HG02642 (cell line): ENCODE measurements around the gene PGK1.
"Not testable (repeated sequence)": the region's sequence is repeated elsewhere in the genome, so short reads cannot be mapped to it uniquely, and the experiment has no call there.

ENCODE experiments used
- ATAC-seq: cut with Tn5 transposase; IDR thresholded peaks from one replicate; pipeline ENCODE4 v1.9.1; 2021; ENCODE audit warnings: mild to moderate bottlenecking; ENCODE audit not compliant: unreplicated experiment, poor library complexity

The PGK1 gene

GRCh38 chrX:78103623-78104446 lies at the start of gene PGK1:
Gene PGK1, plus strand, starts transcription at chrX:78104248. Its CDS starts 93 bp downstream, at chrX:78104341.
- ATAC-seq: peak; percentile 96

- no peak for ATAC-seq
Measured at GRCh38 chrX:78063687-78064086, 40.4 kb upstream of the PGK1 start.

- ATAC-seq: no peak
Measured at GRCh38 chrX:78064152-78064551, 39.9 kb upstream of the PGK1 start.

GRCh38 chrX:78064698-78065601 lies 39.1 kb upstream of the PGK1 start:
- peak; percentile 74 for ATAC-seq

DNA sequence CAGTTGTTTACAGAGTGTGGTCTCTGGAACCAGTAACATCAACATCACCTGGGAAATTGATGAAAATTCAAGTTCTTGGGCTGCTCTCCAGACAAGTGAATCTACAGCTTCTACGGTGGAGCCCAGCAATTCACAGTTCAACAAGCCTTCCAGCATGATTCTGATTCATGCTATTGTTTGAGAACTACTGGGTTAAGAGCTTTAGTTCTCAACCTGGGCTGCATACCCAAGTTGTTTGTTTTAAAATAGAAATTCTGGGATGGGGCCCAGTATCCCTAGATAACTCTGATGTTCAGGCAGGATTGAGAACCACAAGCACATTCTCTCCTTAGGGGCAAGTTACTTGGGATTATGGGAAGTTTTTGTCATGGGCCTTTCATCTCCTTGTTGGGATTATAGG lies 37.9 kb upstream of the PGK1 start:
- ATAC-seq: no peak

DNA sequence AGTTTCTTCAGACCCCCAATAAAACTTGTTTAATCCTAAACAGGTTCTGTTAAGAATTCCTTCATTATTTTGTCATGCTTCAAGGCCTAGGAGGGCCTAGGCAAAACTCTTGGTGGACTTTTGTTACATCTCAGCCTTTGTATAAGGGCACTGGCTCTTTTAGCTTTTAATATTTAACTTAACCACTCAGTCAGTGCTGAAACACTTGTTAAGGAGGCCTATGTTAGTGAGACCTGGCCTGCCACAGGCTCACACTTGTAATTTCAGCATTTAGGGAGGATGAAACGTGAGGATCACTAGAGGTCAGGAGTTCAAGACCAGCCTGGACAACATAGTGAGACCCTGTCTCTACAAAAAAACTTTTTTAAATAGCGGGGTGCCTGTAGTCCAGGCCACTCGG lies 32.7 kb upstream of the PGK1 start:
- ATAC-seq: no peak

DNA sequence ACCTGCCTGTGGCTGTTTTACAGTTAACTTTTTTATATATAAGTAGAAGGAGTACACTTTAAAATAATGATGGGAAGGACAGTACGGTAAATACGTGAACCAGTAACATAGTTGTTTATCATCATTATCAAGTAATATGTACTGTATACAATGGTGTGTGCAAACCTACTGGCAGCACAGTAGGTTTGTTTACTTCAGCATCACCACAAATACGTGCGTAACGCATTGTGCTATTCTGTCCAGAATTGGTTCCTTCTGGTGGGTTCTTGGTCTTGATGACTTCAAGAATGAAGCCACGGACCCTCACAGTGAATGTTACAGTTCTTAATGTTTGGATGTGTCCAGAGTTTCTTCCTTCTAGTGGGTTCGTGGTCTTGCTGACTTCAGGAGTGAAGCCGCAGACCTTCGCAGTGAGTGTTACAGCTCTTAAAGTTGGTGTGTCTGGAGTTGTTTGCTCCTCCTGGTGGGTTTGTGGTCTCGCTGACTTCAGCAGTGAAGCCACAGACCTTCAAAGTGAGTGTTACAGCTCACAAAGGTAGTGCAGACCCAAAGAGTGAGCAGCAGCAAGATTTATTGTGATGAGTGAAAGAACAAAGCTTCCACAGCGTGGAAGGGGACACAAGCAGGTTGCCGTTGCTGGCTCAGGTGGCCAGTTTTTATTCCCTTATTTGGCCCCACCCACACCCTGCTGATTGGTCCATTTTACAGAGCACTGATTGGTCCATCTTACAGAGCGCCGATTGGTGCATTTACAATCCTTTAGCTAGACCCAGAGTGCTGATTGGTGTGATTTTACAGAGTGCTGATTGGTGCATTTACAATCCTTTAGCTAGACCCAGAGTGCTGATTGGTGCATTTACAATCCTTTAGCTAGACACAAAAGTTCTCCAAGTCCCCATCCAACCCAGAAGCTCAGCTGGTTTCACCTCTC lies 30.6 kb upstream of the PGK1 start:
- not testable (repeated sequence) for ATAC-seq

DNA sequence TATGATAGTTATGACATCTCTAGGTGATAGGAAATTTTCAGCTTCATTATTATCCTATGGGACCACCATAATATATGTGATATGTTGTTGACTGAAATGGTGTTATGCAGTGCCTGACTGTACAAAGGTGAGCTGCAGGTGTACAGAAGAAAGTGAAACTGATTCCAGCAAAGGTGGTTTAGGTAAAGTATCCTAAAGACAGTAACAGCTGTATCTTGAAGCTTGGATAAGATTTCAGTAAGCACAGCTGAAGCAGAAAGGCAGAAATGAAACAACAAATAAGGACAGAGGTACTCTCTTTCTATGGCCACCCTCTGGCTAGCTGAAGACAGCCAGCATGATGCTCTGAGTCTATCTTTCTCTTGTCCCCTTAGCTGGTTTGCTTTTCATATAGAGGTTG lies 30.0 kb upstream of the PGK1 start:
- no peak for ATAC-seq

GRCh38 chrX:78075787-78076389 lies 28.2 kb upstream of the PGK1 start:
- ATAC-seq: no peak

- ATAC-seq: not testable (repeated sequence)
Measured at GRCh38 chrX:78081413-78081812, 22.6 kb upstream of the PGK1 start.

- ATAC-seq: peak; percentile 88
Measured at GRCh38 chrX:78092296-78092695, 11.8 kb upstream of the PGK1 start.

GRCh38 chrX:78098108-78098507 lies 5.9 kb upstream of the PGK1 start:
- ATAC-seq: no peak

DNA sequence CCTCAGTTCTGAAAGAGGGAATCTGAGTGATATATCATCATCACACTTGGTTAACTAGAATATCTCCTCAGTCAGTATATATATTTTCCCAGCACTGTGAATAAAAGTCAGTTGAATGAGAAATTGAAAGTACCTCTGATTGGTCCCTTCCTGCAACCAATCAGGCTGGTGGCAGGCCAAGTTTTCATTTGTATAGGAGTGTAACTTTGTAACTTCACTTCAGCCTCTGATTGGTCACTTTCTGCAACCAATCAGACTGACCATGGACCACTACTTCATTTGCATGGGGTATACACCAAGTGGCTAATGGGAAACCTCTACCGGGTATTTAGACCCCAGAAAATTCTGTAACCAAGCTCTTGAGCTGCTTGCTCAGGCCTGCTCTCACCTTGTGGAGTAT lies 2.0 kb upstream of the PGK1 start:
- no peak for ATAC-seq

DNA sequence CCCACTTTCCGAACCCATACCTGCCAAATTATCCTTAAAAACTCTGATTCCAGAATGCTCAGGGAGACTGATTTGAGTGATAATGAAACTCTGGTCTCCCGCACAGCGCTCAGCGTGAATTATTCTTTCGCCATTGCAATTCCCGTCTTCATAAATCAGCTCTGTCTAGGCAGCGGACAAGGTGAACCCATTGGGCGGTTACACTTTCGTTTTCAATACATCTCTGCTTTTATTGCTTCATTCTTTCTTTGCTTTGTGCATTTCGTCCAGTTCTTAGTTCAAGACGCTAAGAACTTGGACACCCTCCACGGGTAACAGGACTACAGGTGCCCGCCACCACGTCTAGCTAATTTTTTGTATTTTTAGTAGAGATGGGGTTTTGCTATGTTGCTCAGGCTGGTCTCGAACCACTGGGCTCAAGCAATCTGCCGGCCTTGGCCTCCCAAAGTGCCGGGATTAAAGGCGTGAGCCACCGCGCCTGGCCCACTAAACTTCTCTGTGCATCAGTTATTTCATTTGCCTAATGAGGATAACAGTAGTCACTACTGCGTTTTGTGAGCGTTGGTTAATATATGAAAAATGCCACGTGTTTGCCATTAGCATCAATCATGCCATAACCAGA lies 936 bp upstream of the PGK1 start:
- no peak for ATAC-seq

DNA sequence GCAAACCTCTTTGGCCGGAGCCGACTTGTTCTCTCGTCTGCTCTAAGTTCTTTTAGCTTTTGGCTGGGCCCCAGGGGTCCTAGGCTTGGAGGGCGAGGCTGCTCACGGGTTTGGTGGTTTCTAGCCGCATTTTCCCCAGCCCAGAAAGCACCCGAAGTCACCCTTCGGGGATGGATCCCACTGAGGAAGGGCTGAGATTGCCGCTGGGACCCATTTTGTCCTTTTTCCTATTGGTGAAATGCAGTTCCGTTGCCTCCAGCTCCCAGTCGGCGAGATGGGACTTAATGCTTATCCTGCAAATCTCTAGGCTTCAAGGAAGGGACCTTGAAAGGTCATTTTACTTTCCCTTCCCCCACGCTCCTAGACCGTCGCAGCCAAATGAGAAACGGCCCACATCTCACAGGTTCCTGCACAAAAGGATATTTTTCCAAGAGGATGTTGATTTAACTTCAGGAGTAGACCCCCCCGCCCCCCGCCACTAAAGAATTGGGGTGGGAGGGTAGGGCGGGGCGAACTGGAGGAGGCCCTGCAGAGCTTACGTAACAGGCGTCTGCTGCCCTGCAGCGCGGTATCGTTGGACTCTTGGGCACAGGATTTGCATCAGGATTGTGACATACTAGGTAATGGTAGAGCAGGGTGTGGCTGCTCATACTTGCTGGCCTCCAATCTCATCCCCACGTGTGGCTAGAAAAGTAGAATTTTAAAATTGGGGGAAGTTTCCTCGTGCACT lies 564 bp downstream of the PGK1 start:
- peak; percentile 36 for ATAC-seq

- ATAC-seq: no peak
Measured at GRCh38 chrX:78105944-78106650, 2.0 kb downstream of the PGK1 start.

GRCh38 chrX:78106651-78106986 lies 2.6 kb downstream of the PGK1 start:
- no peak for ATAC-seq

DNA sequence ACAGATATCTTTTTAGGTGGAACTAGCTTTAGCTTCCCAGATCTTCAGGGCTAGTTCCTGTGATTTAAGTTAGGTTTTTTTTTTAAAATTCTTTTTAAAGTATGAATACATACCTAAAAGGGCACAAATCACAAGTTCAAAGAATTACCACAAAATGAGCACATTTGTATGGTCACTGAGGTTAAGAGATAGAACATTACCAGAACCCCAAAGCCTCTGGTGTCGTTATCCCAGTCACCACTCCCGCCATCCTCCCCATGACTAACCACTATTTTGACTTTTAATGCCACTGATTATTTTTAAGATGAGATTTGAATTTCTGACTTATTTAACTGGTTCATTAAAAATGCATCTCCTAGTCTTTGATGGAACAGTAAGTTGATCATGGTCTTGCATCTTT lies 5.4 kb downstream of the PGK1 start:
- ATAC-seq: no peak
